ENCODE measurements around the gene SHANK3.
"Not testable (repeated sequence)": the region's sequence is repeated elsewhere in the genome, so short reads cannot be mapped to it uniquely, and the experiment has no call there.

The SHANK3 gene

GRCh38 chr22:50640296-50640695 lies 32.3 kb upstream of the SHANK3 start:
- H3K4me1 ChIP-seq (ENCODE audit: insufficient read depth, low read length): peaks cover 11% of the 10 kb centered on the region; the same call in 1 of the 2 replicates
- H3K36me3 ChIP-seq (ENCODE audit: insufficient read depth, low read length); H3K9me3 ChIP-seq (ENCODE audit: control insufficient read depth, insufficient read depth, low read length); H3K9ac ChIP-seq (ENCODE audit: low read depth, low read length): not testable (repeated sequence)

- H3K4me1 ChIP-seq (ENCODE audit: insufficient read depth, low read length): peaks cover 11% of the 10 kb centered on the region; the same call in 1 of the 2 replicates
- H3K9me3 ChIP-seq (ENCODE audit: control insufficient read depth, insufficient read depth, low read length): no peaks in the 10 kb centered on the region
- H3K9ac ChIP-seq (ENCODE audit: low read depth, low read length): no peak overlapping the region
- H3K36me3 ChIP-seq (ENCODE audit: insufficient read depth, low read length): no peaks in the 10 kb centered on the region
Observed at GRCh38 chr22:50640857-50641647, 31.6 kb upstream of the SHANK3 start.

GRCh38 chr22:50641696-50642607 lies 30.7 kb upstream of the SHANK3 start:
- Histone ChIP-seq H3K9ac (ENCODE audit: low read depth, low read length) (no peak overlapping the region), H3K9me3 (ENCODE audit: control insufficient read depth, insufficient read depth, low read length) (no peaks in the 10 kb centered on the region; the same call in 1 of the 2 replicates), H3K36me3 (ENCODE audit: insufficient read depth, low read length) (no peaks in the 10 kb centered on the region), H3K4me1 (ENCODE audit: insufficient read depth, low read length) (peaks cover 11% of the 10 kb centered on the region; the same call in 1 of the 2 replicates)

GRCh38 chr22:50643021-50643820 lies 29.4 kb upstream of the SHANK3 start:
- H3K9ac ChIP-seq (ENCODE audit: low read depth, low read length); H3K9me3 ChIP-seq (ENCODE audit: control insufficient read depth, insufficient read depth, low read length); H3K36me3 ChIP-seq (ENCODE audit: insufficient read depth, low read length): not testable (repeated sequence)
- H3K4me1 ChIP-seq (ENCODE audit: insufficient read depth, low read length): peaks cover 11% of the 10 kb centered on the region; the same call in 1 of the 2 replicates

GRCh38 chr22:50643821-50644101 lies 28.9 kb upstream of the SHANK3 start:
- peaks cover 11% of the 10 kb centered on the region; the same call in 1 of the 2 replicates for H3K4me1 ChIP-seq (ENCODE audit: insufficient read depth, low read length)
- not testable (repeated sequence) for H3K9me3 ChIP-seq (ENCODE audit: control insufficient read depth, insufficient read depth, low read length); H3K9ac ChIP-seq (ENCODE audit: low read depth, low read length); H3K36me3 ChIP-seq (ENCODE audit: insufficient read depth, low read length)

GRCh38 chr22:50653256-50653655 lies 19.4 kb upstream of the SHANK3 start:
- Histone ChIP-seq H3K9me3 (ENCODE audit: control insufficient read depth, insufficient read depth, low read length) (peaks cover 7% of the 10 kb centered on the region), H3K36me3 (ENCODE audit: insufficient read depth, low read length) (no peaks in the 10 kb centered on the region), H3K4me1 (ENCODE audit: insufficient read depth, low read length) (peaks cover 12% of the 10 kb centered on the region; the same call in 1 of the 2 replicates), H3K9ac (ENCODE audit: low read depth, low read length) (no peak overlapping the region)

- not testable (repeated sequence) for H3K9me3 ChIP-seq (ENCODE audit: control insufficient read depth, insufficient read depth, low read length); H3K36me3 ChIP-seq (ENCODE audit: insufficient read depth, low read length); H3K9ac ChIP-seq (ENCODE audit: low read depth, low read length)
- peaks cover 12% of the 10 kb centered on the region; the same call in 1 of the 2 replicates for H3K4me1 ChIP-seq (ENCODE audit: insufficient read depth, low read length)
Observed at GRCh38 chr22:50654664-50655063, 18.0 kb upstream of the SHANK3 start.

GRCh38 chr22:50656122-50657070 lies 16.2 kb upstream of the SHANK3 start:
- no peak overlapping the region for H3K9ac ChIP-seq (ENCODE audit: low read depth, low read length)
- no peaks in the 10 kb centered on the region; the same call in 1 of the 2 replicates for H3K9me3 ChIP-seq (ENCODE audit: control insufficient read depth, insufficient read depth, low read length)
- H3K36me3 ChIP-seq (ENCODE audit: insufficient read depth, low read length): no peaks in the 10 kb centered on the region
- H3K4me1 ChIP-seq (ENCODE audit: insufficient read depth, low read length): peaks cover 12% of the 10 kb centered on the region; the same call in 1 of the 2 replicates

GRCh38 chr22:50657925-50658324 lies 14.7 kb upstream of the SHANK3 start:
- Histone ChIP-seq H3K36me3 (ENCODE audit: insufficient read depth, low read length) (no peaks in the 10 kb centered on the region), H3K9ac (ENCODE audit: low read depth, low read length) (no peak overlapping the region), H3K9me3 (ENCODE audit: control insufficient read depth, insufficient read depth, low read length) (no peaks in the 10 kb centered on the region; the same call in 1 of the 2 replicates), H3K4me1 (ENCODE audit: insufficient read depth, low read length) (peaks cover 12% of the 10 kb centered on the region; the same call in 1 of the 2 replicates)

GRCh38 chr22:50659711-50660110 lies 12.9 kb upstream of the SHANK3 start:
- not testable (repeated sequence) for H3K9me3 ChIP-seq (ENCODE audit: control insufficient read depth, insufficient read depth, low read length); H3K9ac ChIP-seq (ENCODE audit: low read depth, low read length); H3K36me3 ChIP-seq (ENCODE audit: insufficient read depth, low read length)
- H3K4me1 ChIP-seq (ENCODE audit: insufficient read depth, low read length): peaks cover 12% of the 10 kb centered on the region; the same call in 1 of the 2 replicates

GRCh38 chr22:50660306-50660705 lies 12.3 kb upstream of the SHANK3 start:
- Histone ChIP-seq H3K4me1 (ENCODE audit: insufficient read depth, low read length) (peaks cover 12% of the 10 kb centered on the region; the same call in 1 of the 2 replicates), H3K9me3 (ENCODE audit: control insufficient read depth, insufficient read depth, low read length) (no peaks in the 10 kb centered on the region; the same call in 1 of the 2 replicates), H3K36me3 (ENCODE audit: insufficient read depth, low read length) (no peaks in the 10 kb centered on the region), H3K9ac (ENCODE audit: low read depth, low read length) (no peak overlapping the region)

- no peaks in the 10 kb centered on the region for H3K36me3 ChIP-seq (ENCODE audit: insufficient read depth, low read length)
- H3K4me1 ChIP-seq (ENCODE audit: insufficient read depth, low read length): no peaks in the 10 kb centered on the region
- H3K9ac ChIP-seq (ENCODE audit: low read depth, low read length): no peak overlapping the region
- H3K9me3 ChIP-seq (ENCODE audit: control insufficient read depth, insufficient read depth, low read length): no peaks in the 10 kb centered on the region; the same call in 1 of the 2 replicates
Observed at GRCh38 chr22:50665212-50665611, 7.4 kb upstream of the SHANK3 start.

GRCh38 chr22:50665738-50666137 lies 6.9 kb upstream of the SHANK3 start:
- Histone ChIP-seq H3K9me3 (ENCODE audit: control insufficient read depth, insufficient read depth, low read length) (no peaks in the 10 kb centered on the region; the same call in 1 of the 2 replicates), H3K4me1 (ENCODE audit: insufficient read depth, low read length) (no peaks in the 10 kb centered on the region), H3K9ac (ENCODE audit: low read depth, low read length) (no peak overlapping the region), H3K36me3 (ENCODE audit: insufficient read depth, low read length) (no peaks in the 10 kb centered on the region)
